ENCODE data around the gene NTNG1.

GRCh38 chr1:107273515-107273914 lies 132.7 kb downstream of the NTNG1 start:
- TF ChIP-seq CTCF (IDR thresholded peaks at IDR 0.05) (no peak), POLR2A (IDR thresholded peaks at IDR 0.05) (no peak)
